C4-2B (cell line): ENCODE results near the gene MEAF6.
A peak's percentile ranks its signal among the peaks of the same experiment; 100 is the strongest.

Experiments used
- H3K27ac ChIP-seq: fragments of 450-650 bp; 2 replicates; pipeline ENCODE4 v1.5.1; 2017
- CTCF ChIP-seq: fragments of 450-650 bp; conservative IDR thresholded peaks from 2 replicates; pipeline ENCODE4 v1.5.1; 2017; ENCODE audit warnings: mild to moderate bottlenecking
- ZFX ChIP-seq: fragments of 450-650 bp; IDR thresholded peaks from 2 replicates; pipeline ENCODE4 v1.6.1; 2017

Gene MEAF6

DNA sequence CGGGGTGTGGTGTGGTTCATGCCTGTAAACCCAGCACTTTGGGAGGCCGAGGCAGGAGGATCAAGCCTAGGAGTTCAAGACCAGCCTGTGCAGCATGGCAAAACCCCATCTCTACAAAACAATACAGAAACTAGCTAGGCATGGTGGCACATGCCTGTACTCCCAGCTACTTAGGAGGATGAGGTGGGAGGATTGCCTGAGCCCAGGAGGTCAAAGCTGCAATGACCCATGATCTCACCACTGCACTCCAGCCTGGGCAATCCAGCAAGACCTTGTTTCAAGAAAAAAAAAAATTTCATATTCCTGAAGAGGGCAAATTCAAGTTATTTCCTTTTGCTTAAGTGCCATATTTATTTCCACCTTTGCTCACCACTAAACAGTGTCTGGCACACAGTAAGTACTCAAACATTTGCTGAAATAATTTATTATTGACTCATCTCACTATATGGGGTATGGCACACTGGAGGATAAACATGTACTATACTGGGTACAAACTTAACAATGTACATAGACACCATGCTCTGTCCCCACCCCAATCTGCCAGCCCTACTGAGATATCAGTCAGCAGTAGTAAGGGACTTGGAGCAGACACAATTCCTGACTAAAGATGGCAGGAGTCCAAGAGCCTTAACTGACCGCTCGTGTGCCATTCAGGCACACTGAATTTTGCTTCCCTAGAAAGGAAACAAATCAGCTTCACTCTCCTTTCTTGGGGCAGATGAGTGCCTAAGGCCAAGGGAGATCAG is 15.5 kb downstream of the MEAF6 start:
- peak overlapping the region; percentile 99 for H3K27ac ChIP-seq
- TF ChIP-seq ZFX: no peak
- TF ChIP-seq CTCF: no peak

DNA sequence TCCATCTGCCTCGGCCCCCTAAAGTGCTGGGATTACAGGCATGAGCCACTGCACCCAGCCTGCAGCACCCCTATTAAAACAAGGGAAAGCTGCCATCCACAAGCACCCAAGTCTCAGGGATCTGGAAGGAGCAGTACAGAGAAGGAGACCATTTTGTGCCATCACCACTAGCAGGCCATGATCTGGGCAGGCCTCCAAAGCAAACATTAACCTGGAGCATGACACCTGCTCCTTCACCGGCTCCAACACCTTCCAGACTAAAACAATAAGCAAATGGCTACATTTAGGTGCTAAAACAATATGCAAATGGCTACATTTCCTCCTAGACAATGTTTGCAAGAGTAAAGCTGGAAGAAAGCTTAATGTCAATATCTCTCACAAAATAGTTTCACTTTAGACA is 16.7 kb downstream of the MEAF6 start:
- peak overlapping the region; percentile 87 for H3K27ac ChIP-seq
- TF ChIP-seq CTCF (no peak), ZFX (0 out of 2 replicates have a peak, but pooled peaks have one; percentile 33)

DNA sequence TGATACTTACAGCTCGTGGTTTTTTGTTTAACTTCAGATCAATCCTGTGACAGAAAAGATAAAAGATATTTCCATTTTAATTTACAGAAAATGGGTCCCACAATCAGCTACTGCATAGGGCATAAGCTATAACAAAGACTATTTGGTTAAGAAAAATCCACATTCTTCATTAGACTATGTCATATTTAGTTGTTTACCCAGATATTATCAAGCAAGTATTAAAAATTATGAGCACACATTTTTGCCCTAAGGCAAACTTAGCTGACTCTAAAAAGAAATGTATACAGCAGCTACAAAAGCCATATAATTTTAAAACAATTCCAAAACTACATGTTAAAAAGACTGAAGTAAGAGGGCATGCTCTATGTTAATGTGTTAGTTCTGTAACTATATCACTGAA is 18.7 kb downstream of the MEAF6 start:
- no peak for TF ChIP-seq ZFX
- TF ChIP-seq CTCF: no peak
- peak overlapping the region; percentile 51; the same call in 1 of the 2 replicates for H3K27ac ChIP-seq

- no peak for TF ChIP-seq ZFX
- TF ChIP-seq CTCF: no peak
- H3K27ac ChIP-seq: peak overlapping the region; percentile 51
These were observed 21.0 kb downstream of the MEAF6 start for GRCh38 chr1:37493336-37494098.

DNA sequence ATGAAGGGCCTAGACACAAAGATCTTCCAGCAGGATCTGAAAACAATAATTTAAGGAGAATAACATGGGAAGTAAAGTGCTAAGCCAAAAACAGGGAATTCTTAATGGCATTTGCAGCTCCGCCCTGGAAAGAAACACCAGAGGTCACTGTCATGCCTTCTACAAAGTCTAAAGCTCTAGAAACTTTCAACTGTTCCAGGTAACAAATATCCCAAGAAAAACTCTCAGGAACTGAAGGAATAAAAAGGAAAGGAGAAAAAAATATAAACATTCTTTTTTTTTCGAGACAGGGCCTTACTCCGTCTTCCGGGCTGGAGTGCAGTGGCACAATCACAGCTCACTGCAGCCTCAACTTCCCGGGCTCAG is 27.0 kb downstream of the MEAF6 start:
- peak overlapping the region; percentile 87 for H3K27ac ChIP-seq

DNA sequence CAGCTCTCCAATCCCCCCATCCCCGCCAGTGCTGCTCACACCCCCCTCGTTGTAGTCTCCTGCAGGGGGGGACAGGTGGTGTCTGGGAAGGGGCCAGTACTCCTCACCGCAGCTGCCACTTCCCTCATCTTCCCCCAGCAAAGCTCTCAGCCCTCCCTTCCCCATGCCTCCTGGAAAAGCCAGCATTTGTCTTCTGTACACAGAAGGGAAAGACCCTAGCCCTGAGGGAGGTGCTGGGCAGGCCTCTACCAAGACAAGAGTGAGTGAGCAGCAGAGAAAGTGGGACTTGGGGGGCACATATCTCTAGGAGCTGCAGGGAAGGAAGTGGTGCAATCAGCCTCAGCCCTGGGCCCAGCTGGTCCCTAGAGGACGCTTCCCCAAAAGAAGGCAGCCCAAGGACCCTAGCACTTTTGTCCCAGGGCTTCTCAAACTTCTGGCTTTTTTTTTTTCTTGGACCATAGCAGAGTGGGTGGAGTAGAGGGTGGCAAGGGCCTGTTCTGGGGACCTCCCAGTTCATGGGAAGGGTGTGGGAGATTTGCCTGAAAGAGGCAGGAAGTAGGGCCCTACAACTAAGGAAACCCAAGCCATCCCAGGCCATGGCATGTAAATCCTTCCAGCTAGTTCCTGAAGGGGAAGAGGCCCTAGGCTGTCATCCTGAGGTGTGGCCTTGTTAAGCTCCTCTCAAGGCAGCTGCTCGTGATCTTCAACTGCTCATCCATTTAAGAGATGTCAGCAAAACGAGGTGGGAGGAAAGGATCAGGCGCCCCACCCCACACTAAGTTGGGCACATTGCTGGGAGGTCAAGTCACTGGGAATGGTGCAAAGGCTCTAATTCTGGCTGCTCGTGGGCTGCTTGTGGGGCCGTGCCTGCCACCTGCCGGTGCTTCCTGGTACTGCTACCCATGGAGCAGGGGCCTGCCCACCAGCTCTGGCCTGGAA is 27.6 kb downstream of the MEAF6 start:
- H3K27ac ChIP-seq: peak overlapping the region; percentile 87
- peak; percentile 98 for TF ChIP-seq CTCF
- no peak for TF ChIP-seq ZFX

More for the DNA sequence above, 27.0 kb downstream of the MEAF6 start:
- TF ChIP-seq CTCF: peak; percentile 88
- TF ChIP-seq ZFX: no peak
